Activated gamma-delta T cell (primary cell): ENCODE data around the gene ADAM8.
"Not testable (repeated sequence)": the region's sequence is repeated elsewhere in the genome, so short reads cannot be mapped to it uniquely, and the experiment has no call there.

Experiments
- DNase-seq: peaks from one replicate; lab custom pipeline; 2025; lab: John Stamatoyannopoulos, UW

ADAM8 gene

GRCh38 chr10:133249975-133250754 lies 26.5 kb downstream of the ADAM8 start:
- no peak for DNase-seq

GRCh38 chr10:133249094-133249780 lies 27.4 kb downstream of the ADAM8 start:
- no peak for DNase-seq

- DNase-seq: no peak
Measured at GRCh38 chr10:133248334-133248715, 28.3 kb downstream of the ADAM8 start.

- DNase-seq: no peak
Measured at GRCh38 chr10:133247681-133248333, 28.9 kb downstream of the ADAM8 start.

- no peak for DNase-seq
Measured at GRCh38 chr10:133246236-133246626, 30.4 kb downstream of the ADAM8 start.

- no peak for DNase-seq
Measured at GRCh38 chr10:133245439-133246235, 31.0 kb downstream of the ADAM8 start.

GRCh38 chr10:133243593-133243992 lies 33.1 kb downstream of the ADAM8 start:
- no peak for DNase-seq

GRCh38 chr10:133242611-133243356 lies 33.9 kb downstream of the ADAM8 start:
- DNase-seq: no peak

GRCh38 chr10:133241501-133242205 lies 35.0 kb downstream of the ADAM8 start:
- no peak for DNase-seq

GRCh38 chr10:133239990-133240389 lies 36.7 kb downstream of the ADAM8 start:
- DNase-seq: no peak

- DNase-seq: no peak
Measured at GRCh38 chr10:133238466-133238804, 38.2 kb downstream of the ADAM8 start.

- no peak for DNase-seq
Measured at GRCh38 chr10:133237588-133238465, 38.8 kb downstream of the ADAM8 start, which contains the start of gene VENTX. VENTX (plus strand) TSS chr10:133237855; CDS start chr10:133237915, 60 bp downstream.

- DNase-seq: no peak
Measured at GRCh38 chr10:133237241-133237587, 39.5 kb downstream of the ADAM8 start.

GRCh38 chr10:133236401-133237240 lies 40.0 kb downstream of the ADAM8 start:
- DNase-seq: no peak

- DNase-seq: no peak
Measured at GRCh38 chr10:133235932-133236331, 40.7 kb downstream of the ADAM8 start.

- DNase-seq: no peak
Measured at GRCh38 chr10:133235265-133235855, 41.3 kb downstream of the ADAM8 start.

- DNase-seq: not testable (repeated sequence)
Measured at GRCh38 chr10:133234796-133235195, 41.9 kb downstream of the ADAM8 start.

GRCh38 chr10:133231946-133232574 lies 44.6 kb downstream of the ADAM8 start:
- DNase-seq: no peak
